HFF-Myc (cell line): ENCODE results near the gene PSTPIP2.
A peak's percentile ranks its signal among the peaks of the same experiment; 100 is the strongest.

ENCODE experiments used
- DNase-seq: peaks from one replicate; pipeline ENCODE4 v3.0.0-alpha.2; 2011; ENCODE audit warnings: low read depth; ENCODE audit errors: extremely low read depth
- H3K4me3 ChIP-seq: replicated peaks from 2 replicates; pipeline ENCODE4 v1.5.1; 2011; ENCODE audit warnings: low read depth, mild to moderate bottlenecking, control low read depth, low read length
- TF ChIP-seq, protein P1 (sequence below): IDR thresholded peaks from 2 replicates; pipeline ENCODE4 v1.5.1; 2012; ENCODE audit warnings: mild to moderate bottlenecking, low read depth, low read length, control low read depth; ENCODE audit errors: missing control alignments

The PSTPIP2 gene

GRCh38 chr18:46070232-46070631, 1.8 kb downstream of the PSTPIP2 start:
- TF ChIP-seq, protein P1, sequence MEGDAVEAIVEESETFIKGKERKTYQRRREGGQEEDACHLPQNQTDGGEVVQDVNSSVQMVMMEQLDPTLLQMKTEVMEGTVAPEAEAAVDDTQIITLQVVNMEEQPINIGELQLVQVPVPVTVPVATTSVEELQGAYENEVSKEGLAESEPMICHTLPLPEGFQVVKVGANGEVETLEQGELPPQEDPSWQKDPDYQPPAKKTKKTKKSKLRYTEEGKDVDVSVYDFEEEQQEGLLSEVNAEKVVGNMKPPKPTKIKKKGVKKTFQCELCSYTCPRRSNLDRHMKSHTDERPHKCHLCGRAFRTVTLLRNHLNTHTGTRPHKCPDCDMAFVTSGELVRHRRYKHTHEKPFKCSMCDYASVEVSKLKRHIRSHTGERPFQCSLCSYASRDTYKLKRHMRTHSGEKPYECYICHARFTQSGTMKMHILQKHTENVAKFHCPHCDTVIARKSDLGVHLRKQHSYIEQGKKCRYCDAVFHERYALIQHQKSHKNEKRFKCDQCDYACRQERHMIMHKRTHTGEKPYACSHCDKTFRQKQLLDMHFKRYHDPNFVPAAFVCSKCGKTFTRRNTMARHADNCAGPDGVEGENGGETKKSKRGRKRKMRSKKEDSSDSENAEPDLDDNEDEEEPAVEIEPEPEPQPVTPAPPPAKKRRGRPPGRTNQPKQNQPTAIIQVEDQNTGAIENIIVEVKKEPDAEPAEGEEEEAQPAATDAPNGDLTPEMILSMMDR: no peak
- H3K4me3 ChIP-seq: no peak overlapping the region; the same call in 1 of the 2 replicates

DNA sequence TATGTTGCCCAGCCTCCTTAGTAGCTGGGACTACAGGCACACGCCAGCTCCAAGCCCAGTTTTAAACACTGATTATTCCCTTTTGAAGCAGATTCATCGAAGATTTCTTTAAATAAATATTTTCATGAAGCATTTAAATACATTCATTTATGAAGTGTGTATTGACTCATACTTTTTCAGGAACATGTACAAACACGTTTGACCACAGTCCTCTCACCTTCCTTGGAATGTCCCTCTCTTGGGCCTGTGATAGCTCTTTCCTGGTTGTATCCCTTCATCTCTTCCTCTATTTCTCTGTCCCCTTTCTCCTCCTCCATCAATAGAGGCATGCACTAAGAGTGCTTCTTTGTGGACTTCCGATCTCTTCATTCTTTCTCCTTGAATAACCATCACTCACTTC, 2.5 kb downstream of the PSTPIP2 start:
- DNase-seq: no peak
- H3K4me3 ChIP-seq: no peak overlapping the region
- TF ChIP-seq, protein P1: no peak

More at GRCh38 chr18:46070232-46070631, 1.8 kb downstream of the PSTPIP2 start:
- DNase-seq: no peak

GRCh38 chr18:46068763-46069162, 3.3 kb downstream of the PSTPIP2 start:
- no peak overlapping the region for H3K4me3 ChIP-seq
- DNase-seq: no peak
- TF ChIP-seq, protein P1: no peak

GRCh38 chr18:46067438-46068007, 4.5 kb downstream of the PSTPIP2 start:
- no peak overlapping the region for H3K4me3 ChIP-seq
- peak; percentile 57 for DNase-seq
- TF ChIP-seq, protein P1: no peak

- no peak for DNase-seq
- TF ChIP-seq, protein P1: no peak
- H3K4me3 ChIP-seq: no peak overlapping the region
Observed at GRCh38 chr18:46062781-46063180, 9.3 kb downstream of the PSTPIP2 start.

- no peak for DNase-seq
- TF ChIP-seq, protein P1: no peak
- H3K4me3 ChIP-seq: no peak overlapping the region
Observed at GRCh38 chr18:46061796-46062195, 10.3 kb downstream of the PSTPIP2 start.

- DNase-seq: no peak
Observed at GRCh38 chr18:46061387-46061786, 10.7 kb downstream of the PSTPIP2 start.

More at GRCh38 chr18:46061387-46061786, 10.7 kb downstream of the PSTPIP2 start:
- H3K4me3 ChIP-seq: no peak overlapping the region
- TF ChIP-seq, protein P1: no peak
